Endothelial cell of umbilical vein (primary cell): ENCODE measurements around the gene CARMIL1. TPM values are rescaled to one million over a fixed set of nuclear protein-coding genes. Genes with fewer than 3 reads are reported as not detected.

Source experiments
- BruUV-seq: library from RNA; stranded (reverse); fragments of 400-500 nt; replicated peaks from 2 replicates; lab custom pipeline; 2021; lab: Mats Ljungman, UMichigan
- CTCF ChIA-PET: fragments of 300-600, 350-600 bp; sonication (Branson Sonifier 250); formaldehyde crosslinking; loops from one replicate; lab custom pipeline; 2021; ENCODE audit warnings: antibody characterized with exemption, inconsistent platforms; lab: Charles Lee
- POLR2A ChIA-PET: fragments of 300-600, 350-600 bp; sonication (Branson Sonifier 250); formaldehyde crosslinking; loops from one replicate; lab custom pipeline; 2021; ENCODE audit warnings: antibody characterized with exemption, inconsistent platforms; lab: Charles Lee
- DNase-seq: peaks from one replicate; pipeline ENCODE4 v3.0.0-alpha.2; 2011; ENCODE audit warnings: low read depth, low spot score
- FAIRE-seq: peaks from 2 replicates; lab custom pipeline; 2011; peaks lifted over from hg19 to GRCh38; lab: Jason Lieb, UNC
- H2AFZ ChIP-seq: 2 replicates; pipeline ENCODE4 v1.6.0; 2012; ENCODE audit warnings: low read depth, low read length, control low read depth, inconsistent platforms
- H3K27ac ChIP-seq: 2 replicates; pipeline ENCODE4 v1.5.1; 2011; ENCODE audit warnings: low read depth, mild to moderate bottlenecking, control low read depth, low read length, moderate library complexity; ENCODE audit not compliant: insufficient read depth
- H3K27me3 ChIP-seq, 2 experiments: 2 replicates each; pipeline versions ENCODE4 v1.6.0 to v1.6.1; 2011; ENCODE audit warnings: low read length in 2 of 2, mixed read lengths in 1 of 2; ENCODE audit not compliant: control insufficient read depth in 2 of 2, insufficient read depth in 2 of 2
- H3K36me3 ChIP-seq, 2 experiments: 2 replicates in 1 of 2; 3 replicates in 1 of 2; pipeline ENCODE4 v1.5.1; 2011; ENCODE audit warnings: low read length in 2 of 2, mild to moderate bottlenecking in 1 of 2, moderate library complexity in 1 of 2; ENCODE audit not compliant: control insufficient read depth in 2 of 2, insufficient read depth in 2 of 2; ENCODE audit errors: extremely low read depth in 1 of 2
- H3K4me1 ChIP-seq: 3 replicates; pipeline ENCODE4 v1.5.1; 2011; ENCODE audit warnings: mild to moderate bottlenecking, low read length; ENCODE audit not compliant: control insufficient read depth, insufficient read depth; ENCODE audit errors: extremely low read depth
- H3K4me2 ChIP-seq: 2 replicates; pipeline ENCODE4 v1.6.1; 2011; ENCODE audit warnings: low read length, control low read depth, mixed read lengths; ENCODE audit not compliant: insufficient read depth
- H3K4me3 ChIP-seq, 3 experiments: fragments of 200-600 bp in 1 of 3; sonication (generic), shearing (Covaris generic) in 1 of 3; replicated peaks in 1 of 3; 2 replicates each; pipeline ENCODE4 v1.5.1; 2011 to 2016; ENCODE audit warnings: control low read depth in 3 of 3, low read length in 3 of 3, mild to moderate bottlenecking in 2 of 3, inconsistent platforms in 1 of 3, low read depth in 1 of 3, moderate library complexity in 1 of 3; ENCODE audit not compliant: insufficient read depth in 1 of 3
- H3K79me2 ChIP-seq: 2 replicates; pipeline ENCODE4 v1.6.0; 2012; ENCODE audit warnings: low read length, inconsistent platforms; ENCODE audit not compliant: control insufficient read depth, insufficient read depth
- H3K9ac ChIP-seq: replicated peaks from 2 replicates; pipeline ENCODE3; 2011; ENCODE audit warnings: low read length, control low read depth; ENCODE audit not compliant: insufficient read depth; ENCODE audit errors: extremely low read depth
- H3K9me1 ChIP-seq: replicated peaks from 3 replicates; pipeline ENCODE4 v1.6.0; 2011; ENCODE audit warnings: mild to moderate bottlenecking, low read length; ENCODE audit not compliant: control insufficient read depth, insufficient read depth; ENCODE audit errors: extremely low read depth
- H3K9me3 ChIP-seq: replicated peaks from 2 replicates; pipeline ENCODE4 v1.5.1; 2012; ENCODE audit warnings: low read length, inconsistent platforms; ENCODE audit not compliant: control insufficient read depth, insufficient read depth
- H4K20me1 ChIP-seq: replicated peaks from 2 replicates; pipeline ENCODE3; 2011; ENCODE audit warnings: mild to moderate bottlenecking, low read length; ENCODE audit not compliant: control insufficient read depth, insufficient read depth; ENCODE audit errors: extremely low read depth
- CTCF ChIP-seq, 2 donors: IDR thresholded peaks; 1 replicate in 1 of 2; 2 replicates in 1 of 2; pipeline ENCODE4 v1.5.1; 2011; ENCODE audit warnings: low read length in 2 of 2, mild to moderate bottlenecking in 2 of 2, moderate library complexity in 2 of 2, control low read depth in 1 of 2, inconsistent platforms in 1 of 2, low read depth in 1 of 2; ENCODE audit not compliant: insufficient read depth in 1 of 2; ENCODE audit errors: extremely low read depth in 1 of 2
- EZH2 ChIP-seq: IDR thresholded peaks from 2 replicates; pipeline ENCODE4 v1.6.1; 2012; ENCODE audit warnings: borderline replicate concordance, low read depth, mild to moderate bottlenecking, moderate library complexity, low read length, inconsistent platforms; ENCODE audit not compliant: severe bottlenecking
- FOS ChIP-seq: IDR thresholded peaks from 2 replicates; pipeline ENCODE4 v1.6.1; 2011; ENCODE audit warnings: mild to moderate bottlenecking, low read length, moderate library complexity, borderline replicate concordance; ENCODE audit not compliant: insufficient read depth
- GATA2 ChIP-seq: IDR thresholded peaks from 2 replicates; pipeline ENCODE4 v1.7.0; 2011; ENCODE audit warnings: low read depth, mild to moderate bottlenecking, moderate library complexity, mixed read lengths, low read length; ENCODE audit not compliant: insufficient read length, insufficient read depth
- JUN ChIP-seq: IDR thresholded peaks from 2 replicates; pipeline ENCODE4 v1.6.1; 2011; ENCODE audit warnings: borderline replicate concordance, low read depth; ENCODE audit not compliant: insufficient read length, insufficient read depth
- MAX ChIP-seq: IDR thresholded peaks from 2 replicates; pipeline ENCODE4 v1.6.1; 2011; ENCODE audit not compliant: insufficient read depth, insufficient read length
- MYC ChIP-seq: IDR thresholded peaks from one replicate; pipeline ENCODE4 v1.6.1; 2011; ENCODE audit warnings: mild to moderate bottlenecking, low read depth, low read length
- POLR2A ChIP-seq: IDR thresholded peaks from 2 replicates; pipeline ENCODE4 v1.6.1; 2012; ENCODE audit warnings: low read depth, mild to moderate bottlenecking, control low read depth, low read length
- POLR2AphosphoS5 ChIP-seq: IDR thresholded peaks from 2 replicates; pipeline ENCODE4 v1.6.1; 2012; ENCODE audit warnings: low read depth, mild to moderate bottlenecking, control low read depth, low read length, moderate library complexity; ENCODE audit not compliant: insufficient read depth
- dilution Hi-C: fragments of 300-500 bp; cut with MboI; formaldehyde crosslinking; loops from one replicate; pipeline ENCODE4 v1.15.0; 2019; ENCODE audit warnings: low sequenced_read_pairs; ENCODE audit not compliant: extremely low pct_ligation_motif_present
- intact Hi-C: fragments of 100-400 bp; cut with micrococcal nuclease; formaldehyde crosslinking; loops from one replicate; pipeline ENCODE4 v1.10.0; 2022
- polyA plus RNA-seq, 4 experiments: library from polyadenylated mRNA; depleted of rRNA in 3 of 4; stranded (reverse) in 3 of 4; unstranded in 1 of 4; fragments of >200 nt; gene quantifications; 2 replicates each; pipeline versions ENCODE4 v1.2.1 to v1.2.3, GENCODE V29; 2011 to 2012; ENCODE audit warnings: missing spikeins in 1 of 4
- total RNA-seq: library from RNA; stranded (reverse); gene quantifications from 2 replicates; pipeline ENCODE4 v1.2.3, GENCODE V29; 2021

Gene CARMIL1
- total and polyA plus RNA-seq, 2 donors (not counting 3 experiments of a cell fraction or from before 2014, with no cell fraction given), result 1.3 to 8.7 TPM

- H3K9me3 ChIP-seq, result no peaks in the 10 kb centered on the region
- H2AFZ ChIP-seq, result no peak overlapping the region
- H3K79me2 ChIP-seq, result no peaks in the 10 kb centered on the region
- FAIRE-seq, result no peak
- H3K4me2 ChIP-seq, result no peak overlapping the region
- intact Hi-C loops (no loop called here), dilution Hi-C loops (no loop called here)
- H3K9ac ChIP-seq, result no peak overlapping the region
- ChIA-PET CTCF (interaction anchor here (0.8 kb wide), 1 partner anchor 12 kb away, joined by 5 read pairs; the partner anchor contains the start of gene CARMIL1), POLR2A (no interaction called here)
- no peaks in the 10 kb centered on the region for H3K4me1 ChIP-seq
- TF ChIP-seq MYC (no peak), EZH2 (no peak), FOS (no peak), CTCF (IDR thresholded peaks at IDR 0.05; ENCODE audit: extremely low read depth in 1 of 2, insufficient read depth in 1 of 2, low read depth in 1 of 2, low read length in 2 of 2) (no peak), POLR2A (no peak), GATA2 (no peak), JUN (no peak), POLR2AphosphoS5 (no peak), MAX (no peak)
- no peaks in the 10 kb centered on the region for H4K20me1 ChIP-seq
- H3K27me3 ChIP-seq, result peaks cover 0 to 3% of the 10 kb centered on the region in 2 experiments
- H3K27ac ChIP-seq, result no peak overlapping the region
- DNase-seq, result no peak
- no TSS peak for BruUV-seq
- H3K9me1 ChIP-seq, result no peaks in the 10 kb centered on the region
- H3K36me3 ChIP-seq, result no peaks in the 10 kb centered on the region
- H3K4me3 ChIP-seq, result no peak overlapping the region
Observed at GRCh38 chr6:25267662-25268061, 11.5 kb upstream of the CARMIL1 start.
